GM18526 (cell line): ENCODE measurements around the gene EHF.

Experiments used
- POLR2A ChIP-seq: IDR thresholded peaks from 3 replicates; pipeline ENCODE4 v1.6.1; 2011; ENCODE audit not compliant: insufficient read length; ENCODE audit errors: extremely low read depth

EHF gene

GRCh38 chr11:34658071-34659015, 37.5 kb downstream of the EHF start:
- TF ChIP-seq POLR2A: no peak

GRCh38 chr11:34659096-34659733, 38.3 kb downstream of the EHF start:
- no peak for TF ChIP-seq POLR2A

- TF ChIP-seq POLR2A: no peak
Observed at GRCh38 chr11:34665077-34665835, 44.4 kb downstream of the EHF start.

GRCh38 chr11:34667810-34668582, 47.1 kb downstream of the EHF start:
- TF ChIP-seq POLR2A: no peak

- TF ChIP-seq POLR2A: no peak
Observed at GRCh38 chr11:34668583-34669053, 47.7 kb downstream of the EHF start.

GRCh38 chr11:34669458-34669857, 48.6 kb downstream of the EHF start:
- TF ChIP-seq POLR2A: no peak

- TF ChIP-seq POLR2A: no peak
Observed at GRCh38 chr11:34671117-34671516, 50.2 kb downstream of the EHF start.

- no peak for TF ChIP-seq POLR2A
Observed at GRCh38 chr11:34671946-34672345, 51.1 kb downstream of the EHF start.

- TF ChIP-seq POLR2A: no peak
Observed at GRCh38 chr11:34674038-34674437, 53.1 kb downstream of the EHF start.

- no peak for TF ChIP-seq POLR2A
Observed at GRCh38 chr11:34676227-34676626, 55.3 kb downstream of the EHF start.

- TF ChIP-seq POLR2A: no peak
Observed at GRCh38 chr11:34679681-34680080, 58.8 kb downstream of the EHF start.

- TF ChIP-seq POLR2A: no peak
Observed at GRCh38 chr11:34680206-34680605, 59.3 kb downstream of the EHF start.

- no peak for TF ChIP-seq POLR2A
Observed at GRCh38 chr11:34680918-34681586, 60.2 kb downstream of the EHF start.

GRCh38 chr11:34682825-34683224, 61.9 kb downstream of the EHF start:
- no peak for TF ChIP-seq POLR2A
